HG03558 (cell line): Measurements from ENCODE around the gene POMT2.
"Not testable (repeated sequence)": the region's sequence is repeated elsewhere in the genome, so short reads cannot be mapped to it uniquely, and the experiment has no call there.

Experiments used
- ATAC-seq: cut with Tn5 transposase; IDR thresholded peaks from one replicate; pipeline ENCODE4 v1.9.1; 2021; ENCODE audit warnings: moderate number of reproducible peaks; ENCODE audit not compliant: unreplicated experiment; ENCODE audit errors: extremely low read depth

The POMT2 gene

GRCh38 chr14:77324816-77325745, 4.4 kb upstream of the POMT2 start:
- no peak for ATAC-seq

DNA sequence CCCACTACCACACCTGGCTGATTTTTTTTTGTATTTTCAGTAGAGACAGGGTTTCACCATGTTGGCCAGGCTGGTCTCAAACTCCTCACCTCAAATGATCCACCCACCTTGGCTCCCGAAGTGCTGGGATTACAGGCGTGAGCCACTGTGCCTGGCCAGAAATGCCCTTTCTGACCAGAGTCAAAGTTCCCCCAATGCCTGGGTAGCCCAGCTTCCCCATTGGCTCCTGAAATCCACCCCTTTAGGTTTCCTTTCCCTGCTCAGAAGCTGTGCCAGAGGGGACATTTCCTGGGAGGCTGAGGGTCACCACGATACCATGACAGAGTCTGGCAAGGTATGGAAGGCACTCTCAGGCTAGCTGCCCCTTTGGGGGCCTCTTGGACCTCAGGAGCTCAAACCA, 3.6 kb upstream of the POMT2 start:
- no peak for ATAC-seq

- no peak for ATAC-seq
Measured at GRCh38 chr14:77323571-77323970, 2.9 kb upstream of the POMT2 start.

DNA sequence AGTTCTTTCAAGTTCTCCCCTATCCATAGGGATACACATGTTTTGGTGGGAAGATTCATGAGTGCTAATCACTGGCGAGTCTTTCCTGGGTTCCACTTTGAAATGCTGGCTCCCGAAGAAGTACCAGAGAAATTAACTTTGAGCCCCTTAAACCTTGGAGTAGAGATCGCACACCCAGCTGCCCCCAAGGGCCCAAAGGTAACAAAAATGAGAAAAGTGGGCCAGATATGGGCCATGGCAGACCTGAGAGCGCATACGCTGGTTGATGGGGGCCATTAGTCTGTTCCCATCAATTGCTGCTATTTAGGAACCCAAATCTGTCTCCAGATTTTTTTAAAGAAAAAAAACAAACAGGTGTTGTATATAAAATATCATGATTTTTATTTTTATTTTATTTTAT, 2.3 kb upstream of the POMT2 start:
- no peak for ATAC-seq

GRCh38 chr14:77322250-77322902, 1.7 kb upstream of the POMT2 start:
- no peak for ATAC-seq

DNA sequence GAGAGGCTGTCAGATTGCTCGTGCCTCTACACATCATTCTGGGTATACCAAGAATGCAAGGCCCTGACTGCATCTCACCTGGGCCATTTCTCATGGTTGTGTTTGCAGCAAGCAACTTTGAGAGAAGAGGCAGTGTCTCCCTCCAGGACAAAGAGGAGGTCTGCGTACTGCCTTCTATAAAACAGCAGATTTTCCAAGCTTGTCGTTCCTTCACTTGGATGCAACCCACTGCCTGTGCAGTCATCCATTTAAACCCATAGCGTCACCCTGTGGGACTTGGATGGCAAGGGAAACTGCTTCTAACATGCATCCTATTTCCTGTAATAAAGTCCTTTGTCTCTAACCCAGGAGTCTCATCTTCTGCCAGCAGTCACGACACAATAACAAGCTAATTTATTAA, 1.3 kb downstream of the POMT2 start:
- ATAC-seq: no peak

DNA sequence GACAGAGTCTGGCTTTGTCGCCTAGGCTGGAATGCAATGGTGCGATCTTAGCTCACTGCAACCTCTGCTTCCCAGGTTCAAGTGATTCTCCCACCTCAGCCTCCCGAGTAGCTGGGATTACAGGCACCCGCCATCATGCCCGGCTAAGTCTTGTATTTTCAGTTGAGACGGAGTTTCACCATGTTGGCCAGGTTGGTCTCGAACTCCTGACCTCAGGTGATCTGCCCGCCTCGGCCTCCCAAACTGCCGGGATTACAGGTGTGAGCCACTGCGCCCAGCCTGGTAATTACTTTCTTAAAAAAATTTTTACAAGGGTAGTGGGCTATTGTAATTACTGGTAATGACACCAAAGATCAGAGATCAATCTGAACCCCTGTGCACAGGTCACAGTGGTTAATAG, 1.9 kb downstream of the POMT2 start:
- not testable (repeated sequence) for ATAC-seq

- no peak for ATAC-seq
Measured at GRCh38 chr14:77318006-77318553, 2.6 kb downstream of the POMT2 start.

DNA sequence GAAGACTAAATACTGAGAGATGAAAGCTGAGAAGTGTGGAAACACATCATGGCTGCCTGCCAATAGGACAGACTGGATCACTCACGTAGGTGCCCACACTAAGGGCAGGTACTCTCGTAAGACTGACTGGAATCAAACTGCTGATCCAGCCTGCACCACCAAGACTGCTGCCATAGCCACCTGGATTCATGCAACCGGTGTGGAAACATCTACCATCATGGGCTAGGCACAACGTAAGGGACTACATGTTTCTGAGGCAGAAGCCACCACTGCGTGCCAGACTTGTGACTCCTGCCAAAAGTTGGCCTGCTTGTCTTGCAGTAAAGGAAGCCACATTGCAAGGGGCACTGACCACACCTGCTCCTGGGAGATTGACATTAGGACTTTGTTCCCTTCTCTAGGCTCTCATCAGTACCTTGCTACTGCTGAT, 3.8 kb downstream of the POMT2 start:
- ATAC-seq: no peak

DNA sequence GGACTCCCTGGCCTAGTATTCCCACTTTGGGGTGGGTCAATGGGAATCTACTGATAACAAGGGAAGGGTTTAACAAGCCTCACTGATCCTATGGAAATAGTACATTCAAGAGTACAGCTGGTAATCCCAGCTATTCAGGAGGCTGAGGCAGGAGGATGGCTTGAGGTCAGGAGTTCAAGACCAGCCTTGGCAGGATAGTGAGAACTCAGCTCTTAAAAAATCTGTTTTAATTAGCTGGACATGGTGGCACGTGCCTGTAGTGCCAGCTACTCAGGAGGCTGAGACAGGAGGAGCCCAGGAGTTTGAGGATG, 4.5 kb downstream of the POMT2 start:
- ATAC-seq: no peak

GRCh38 chr14:77314539-77315457, 5.9 kb downstream of the POMT2 start:
- ATAC-seq: no peak

GRCh38 chr14:77314043-77314442, 6.6 kb downstream of the POMT2 start:
- no peak for ATAC-seq

- ATAC-seq: no peak
Measured at GRCh38 chr14:77313371-77313770, 7.3 kb downstream of the POMT2 start.

DNA sequence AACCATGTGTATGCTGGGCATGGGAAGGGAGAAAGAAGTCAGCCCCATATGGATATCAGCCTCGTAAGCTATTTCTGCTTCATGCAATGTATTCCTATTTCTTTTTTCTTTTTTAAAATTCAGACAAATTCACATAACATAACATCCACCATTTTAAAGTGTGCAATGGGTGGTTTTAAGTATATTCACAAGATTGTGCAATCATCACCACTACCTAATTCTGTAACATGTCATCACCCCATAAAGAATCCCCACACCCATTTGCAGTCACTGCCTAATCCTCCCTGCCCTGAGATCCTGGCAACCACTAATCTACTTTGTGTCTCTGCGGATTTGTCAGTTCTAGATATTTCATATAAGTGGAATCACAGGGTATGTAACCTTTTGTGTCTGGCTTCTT, 9.5 kb downstream of the POMT2 start:
- no peak for ATAC-seq

DNA sequence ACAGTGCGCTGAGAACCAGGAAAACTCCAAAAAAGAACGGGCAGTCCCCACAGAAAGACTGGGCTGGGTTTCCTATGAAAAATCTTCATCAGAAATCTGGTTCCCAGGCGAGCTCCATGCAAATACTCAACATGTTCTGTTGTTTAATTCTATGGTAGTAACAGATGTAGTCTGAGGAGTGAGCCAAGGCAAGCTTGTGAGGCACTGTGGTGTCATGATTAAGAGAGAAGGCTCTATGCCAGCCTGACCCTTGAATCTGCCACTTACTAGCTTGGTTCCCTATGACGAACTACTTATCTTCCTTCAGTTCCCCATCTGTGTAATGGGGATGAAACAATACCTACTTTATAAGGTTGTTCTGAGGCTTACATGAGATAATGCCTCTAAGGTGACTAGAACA, 10.7 kb downstream of the POMT2 start:
- no peak for ATAC-seq

- ATAC-seq: no peak
Measured at GRCh38 chr14:77309131-77309530, 11.6 kb downstream of the POMT2 start.

GRCh38 chr14:77306851-77307496, 13.7 kb downstream of the POMT2 start:
- no peak for ATAC-seq

DNA sequence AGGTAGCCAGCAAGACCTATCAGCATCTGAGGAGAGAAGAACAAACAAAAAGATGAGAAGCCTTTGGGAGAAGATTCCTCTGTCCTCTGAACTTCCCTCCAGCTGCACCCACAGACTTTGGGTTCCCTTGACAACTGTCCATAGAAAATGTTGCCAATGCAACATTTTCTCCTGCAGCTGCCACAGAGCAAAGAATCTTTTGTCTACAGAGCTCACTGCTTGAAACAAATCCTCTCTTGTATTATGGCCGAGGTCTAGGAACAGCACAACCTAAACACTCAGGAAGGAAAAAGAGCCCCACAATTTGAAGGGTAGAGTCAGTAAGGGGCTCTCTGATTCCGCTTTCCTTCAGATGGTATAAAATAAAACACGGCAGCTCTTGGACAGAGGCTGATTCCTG, 14.3 kb downstream of the POMT2 start:
- ATAC-seq: no peak

- no peak for ATAC-seq
Measured at GRCh38 chr14:77305696-77306095, 15.0 kb downstream of the POMT2 start.
